HG02943 (cell line): ENCODE measurements around the gene FAM78B.

Experiments
- ATAC-seq: cut with Tn5 transposase; IDR thresholded peaks from one replicate; pipeline ENCODE4 v1.9.1; 2021; ENCODE audit warnings: mild to moderate bottlenecking, low read depth, moderate library complexity; ENCODE audit not compliant: unreplicated experiment

Gene FAM78B

GRCh38 chr1:166080277-166080966 lies 86.4 kb downstream of the FAM78B start:
- ATAC-seq: no peak

GRCh38 chr1:166079276-166079675 lies 87.5 kb downstream of the FAM78B start:
- ATAC-seq: no peak

- no peak for ATAC-seq
Measured at GRCh38 chr1:166073489-166073888, 93.3 kb downstream of the FAM78B start.

- ATAC-seq: no peak
Measured at GRCh38 chr1:166069390-166069789, 97.4 kb downstream of the FAM78B start.

DNA sequence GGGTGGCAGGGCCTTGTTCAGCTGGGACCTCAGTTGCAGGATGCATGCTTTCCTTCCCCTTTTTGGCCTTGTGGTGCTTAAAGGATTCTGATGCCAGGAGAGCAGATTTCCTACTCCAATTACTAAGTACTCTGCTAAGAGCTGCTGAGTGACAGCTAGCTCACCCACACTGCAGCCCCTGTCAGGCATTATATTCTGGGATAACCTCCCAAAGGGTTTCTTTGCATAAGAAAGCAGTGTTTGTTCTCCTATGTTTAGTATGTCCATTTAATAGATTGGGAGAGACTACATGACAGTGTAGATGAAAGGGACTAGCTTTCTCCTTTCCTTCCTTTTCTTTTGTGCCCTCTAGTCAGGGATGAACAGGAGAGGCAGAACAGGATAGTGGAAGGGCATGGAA lies 100.7 kb downstream of the FAM78B start:
- ATAC-seq: no peak

DNA sequence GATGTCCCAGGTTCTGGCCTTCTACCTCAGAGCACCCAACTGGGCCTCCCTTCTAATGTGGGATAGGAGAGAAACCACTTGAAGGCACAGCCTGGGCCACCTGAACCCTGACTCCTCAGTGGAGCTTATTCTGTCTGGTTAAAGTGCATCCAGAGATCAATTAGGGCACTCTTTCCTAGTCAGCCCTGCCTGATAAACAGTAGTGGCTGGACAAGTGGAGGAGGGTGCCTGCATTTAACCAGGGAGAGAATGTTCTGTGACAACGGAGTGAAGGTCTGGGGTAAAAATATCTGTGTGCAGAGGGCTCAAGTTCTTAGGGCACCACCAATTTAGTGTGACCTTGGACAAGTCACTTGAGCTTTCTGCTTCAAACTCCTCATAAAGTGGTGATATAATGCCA lies 101.8 kb downstream of the FAM78B start:
- no peak for ATAC-seq

GRCh38 chr1:166064313-166064926 lies 102.4 kb downstream of the FAM78B start:
- no peak for ATAC-seq

DNA sequence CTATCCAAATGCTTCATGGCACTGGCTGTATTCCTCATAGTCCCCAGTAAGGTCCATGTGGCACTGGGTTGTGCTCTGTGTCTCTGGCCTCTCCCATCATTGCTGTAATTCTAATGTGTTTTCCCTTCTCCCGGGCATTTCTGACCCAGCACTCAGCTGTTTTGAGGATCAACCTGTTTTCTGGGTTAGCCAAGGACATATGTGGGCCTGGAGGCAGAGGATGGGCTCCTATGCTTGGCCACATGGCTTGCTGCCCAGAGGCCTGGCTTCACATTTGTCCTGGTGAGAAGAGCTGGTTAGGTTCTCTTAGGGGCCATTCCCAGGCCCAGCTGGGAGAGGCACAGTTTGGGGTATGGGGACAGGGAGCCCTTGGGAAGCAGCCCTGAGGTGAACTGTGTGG lies 103.1 kb downstream of the FAM78B start:
- no peak for ATAC-seq

GRCh38 chr1:166062421-166063070 lies 104.3 kb downstream of the FAM78B start:
- no peak for ATAC-seq

DNA sequence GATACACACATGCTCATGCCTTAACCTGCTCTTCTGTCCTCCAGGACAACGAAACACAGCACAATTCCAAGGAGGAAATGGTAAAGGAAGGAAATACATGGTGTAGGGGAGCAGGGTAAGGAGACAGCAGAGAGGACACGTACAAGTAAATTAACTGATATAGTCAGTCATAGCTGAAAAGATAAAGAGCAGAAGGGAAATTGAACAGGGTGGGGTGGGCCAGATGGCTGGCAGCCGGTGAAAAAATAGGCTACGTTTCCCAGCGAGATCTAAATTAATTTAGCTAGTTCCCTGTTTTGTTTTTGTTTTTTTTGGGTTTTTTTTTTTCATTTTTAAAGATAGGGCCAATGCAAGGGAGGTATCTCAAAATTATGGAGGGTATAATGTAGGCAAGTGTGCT lies 109.2 kb downstream of the FAM78B start:
- no peak for ATAC-seq

GRCh38 chr1:166053395-166053794 lies 113.4 kb downstream of the FAM78B start:
- no peak for ATAC-seq

- ATAC-seq: no peak
Measured at GRCh38 chr1:166040202-166040997, 126.4 kb downstream of the FAM78B start.

- ATAC-seq: no peak
Measured at GRCh38 chr1:166039436-166040201, 127.2 kb downstream of the FAM78B start.

GRCh38 chr1:166036092-166036491 lies 130.7 kb downstream of the FAM78B start:
- ATAC-seq: no peak

DNA sequence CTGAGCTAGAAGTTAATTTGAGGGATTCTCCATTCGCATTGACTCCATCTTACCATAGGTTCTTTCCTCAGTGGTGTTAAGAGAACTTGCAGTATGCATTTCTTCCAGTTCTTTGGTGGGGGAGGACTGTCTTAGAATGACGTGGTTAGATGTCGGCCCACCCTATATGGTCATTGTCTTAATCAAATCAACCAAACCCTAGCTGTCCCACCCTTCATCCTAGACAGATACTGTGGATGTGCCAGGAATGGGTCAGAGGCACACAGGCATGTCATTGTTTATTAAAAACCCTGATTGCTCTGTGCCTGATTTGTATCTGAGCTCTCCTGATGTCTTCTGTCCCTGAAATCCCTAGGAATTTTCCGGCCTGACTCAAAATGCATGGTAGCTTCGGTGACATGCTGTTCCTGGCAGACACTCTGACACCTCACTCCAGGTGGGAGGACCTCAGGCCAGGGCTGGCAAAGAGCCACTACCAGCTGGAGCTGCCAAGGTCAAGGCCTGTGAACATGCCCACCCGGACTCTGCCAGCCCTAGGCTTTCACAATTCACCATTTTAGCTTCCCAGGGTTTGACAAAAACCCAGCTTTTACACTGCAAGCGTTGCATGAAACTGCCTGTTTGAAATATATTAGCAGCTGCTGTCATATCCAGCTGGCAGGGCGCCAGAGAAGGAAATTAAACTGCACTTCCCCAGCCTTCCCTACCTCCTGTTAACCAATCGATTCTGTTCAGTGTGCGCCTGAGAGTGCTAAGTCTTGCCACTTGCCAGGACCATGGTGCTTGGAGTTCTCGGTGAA lies 134.0 kb downstream of the FAM78B start:
- no peak for ATAC-seq

DNA sequence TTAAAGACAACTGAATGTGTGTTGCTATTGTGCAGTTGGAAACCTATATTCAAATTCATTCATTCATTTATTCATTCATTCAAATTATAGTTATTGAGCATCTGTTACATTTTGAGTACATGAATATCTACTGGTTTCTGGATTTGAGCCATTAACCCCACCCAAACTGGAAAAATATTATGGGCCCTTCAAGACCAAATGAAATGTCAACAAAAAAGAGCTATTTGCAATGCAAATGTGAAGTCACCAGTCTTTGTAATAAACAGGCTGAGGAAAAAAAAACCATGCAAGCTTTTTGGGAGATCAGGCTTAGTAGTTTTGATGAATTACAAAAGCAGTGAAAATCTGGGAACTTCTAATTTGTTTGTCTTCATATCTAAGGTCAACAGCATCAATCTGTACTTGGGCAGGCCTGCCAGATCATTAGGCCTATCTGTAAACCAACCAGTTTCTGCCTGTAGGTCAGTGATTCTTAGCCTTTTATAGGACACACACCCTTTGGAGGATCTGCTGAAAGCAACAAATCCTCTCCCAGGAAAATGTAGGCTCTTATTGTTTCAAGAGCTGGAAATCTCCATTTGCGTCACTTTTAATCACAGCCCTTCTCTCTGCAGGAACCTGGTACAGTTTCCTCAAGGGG lies 134.7 kb downstream of the FAM78B start:
- no peak for ATAC-seq

DNA sequence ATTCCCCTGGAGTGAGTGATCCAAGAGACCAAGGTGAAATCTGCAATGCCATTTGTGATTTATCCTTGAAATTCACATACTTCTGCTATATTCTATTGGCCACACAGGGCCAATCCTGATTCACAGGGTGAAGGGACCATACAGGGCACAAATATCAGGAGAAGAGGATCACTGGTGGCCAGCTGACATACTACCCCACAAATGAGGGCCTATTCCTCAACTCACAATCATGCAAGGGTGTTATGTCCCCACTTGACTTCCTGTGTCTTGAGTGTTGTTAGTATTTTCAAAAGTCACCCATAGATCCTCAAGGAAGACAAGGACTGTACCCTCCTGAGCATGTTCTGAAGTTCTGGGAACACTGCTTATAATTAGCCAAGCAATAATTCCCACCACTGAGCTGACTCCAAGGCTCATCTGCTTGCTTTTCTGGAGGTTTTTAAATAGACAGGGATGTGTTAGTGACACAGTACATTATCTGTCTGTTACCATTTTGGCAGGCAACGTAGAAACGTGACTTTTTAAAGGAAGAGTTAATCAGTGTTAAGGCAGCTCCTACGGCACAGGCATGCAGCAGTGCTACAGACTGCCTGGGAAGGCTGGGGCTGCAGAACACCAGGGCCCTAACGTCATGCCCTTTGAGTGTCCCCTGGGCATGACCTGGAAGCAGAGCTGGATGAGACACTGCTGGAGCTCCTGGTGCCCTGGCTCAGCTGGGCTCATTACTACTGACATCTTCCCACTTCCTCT lies 137.4 kb downstream of the FAM78B start:
- ATAC-seq: no peak

DNA sequence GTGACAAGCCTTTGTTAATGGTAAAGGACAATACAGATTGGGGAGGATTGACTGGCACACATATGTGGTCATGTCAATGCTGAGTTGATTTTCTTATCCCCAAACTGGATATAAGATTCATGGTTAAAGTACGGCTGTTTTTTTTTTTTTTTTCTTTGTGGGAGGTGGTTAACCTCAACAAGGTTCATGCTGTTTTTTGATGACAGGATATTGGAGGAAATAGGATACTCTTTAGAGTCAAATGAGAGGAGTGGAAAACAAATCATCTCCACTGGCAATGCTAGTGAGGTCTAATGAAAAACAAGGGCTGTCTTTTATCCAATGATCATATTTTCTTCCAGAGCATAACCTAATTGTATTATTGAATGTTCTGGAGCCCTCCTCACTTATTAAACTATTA lies 140.2 kb downstream of the FAM78B start:
- ATAC-seq: no peak
